ENCODE data around the gene SLC10A7.

- TF ChIP-seq, protein P1, sequence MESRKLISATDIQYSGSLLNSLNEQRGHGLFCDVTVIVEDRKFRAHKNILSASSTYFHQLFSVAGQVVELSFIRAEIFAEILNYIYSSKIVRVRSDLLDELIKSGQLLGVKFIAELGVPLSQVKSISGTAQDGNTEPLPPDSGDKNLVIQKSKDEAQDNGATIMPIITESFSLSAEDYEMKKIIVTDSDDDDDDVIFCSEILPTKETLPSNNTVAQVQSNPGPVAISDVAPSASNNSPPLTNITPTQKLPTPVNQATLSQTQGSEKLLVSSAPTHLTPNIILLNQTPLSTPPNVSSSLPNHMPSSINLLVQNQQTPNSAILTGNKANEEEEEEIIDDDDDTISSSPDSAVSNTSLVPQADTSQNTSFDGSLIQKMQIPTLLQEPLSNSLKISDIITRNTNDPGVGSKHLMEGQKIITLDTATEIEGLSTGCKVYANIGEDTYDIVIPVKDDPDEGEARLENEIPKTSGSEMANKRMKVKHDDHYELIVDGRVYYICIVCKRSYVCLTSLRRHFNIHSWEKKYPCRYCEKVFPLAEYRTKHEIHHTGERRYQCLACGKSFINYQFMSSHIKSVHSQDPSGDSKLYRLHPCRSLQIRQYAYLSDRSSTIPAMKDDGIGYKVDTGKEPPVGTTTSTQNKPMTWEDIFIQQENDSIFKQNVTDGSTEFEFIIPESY (CRISPR knock-in tag; IDR thresholded peaks at IDR 0.05), result no peak
- TF ChIP-seq, protein P2, sequence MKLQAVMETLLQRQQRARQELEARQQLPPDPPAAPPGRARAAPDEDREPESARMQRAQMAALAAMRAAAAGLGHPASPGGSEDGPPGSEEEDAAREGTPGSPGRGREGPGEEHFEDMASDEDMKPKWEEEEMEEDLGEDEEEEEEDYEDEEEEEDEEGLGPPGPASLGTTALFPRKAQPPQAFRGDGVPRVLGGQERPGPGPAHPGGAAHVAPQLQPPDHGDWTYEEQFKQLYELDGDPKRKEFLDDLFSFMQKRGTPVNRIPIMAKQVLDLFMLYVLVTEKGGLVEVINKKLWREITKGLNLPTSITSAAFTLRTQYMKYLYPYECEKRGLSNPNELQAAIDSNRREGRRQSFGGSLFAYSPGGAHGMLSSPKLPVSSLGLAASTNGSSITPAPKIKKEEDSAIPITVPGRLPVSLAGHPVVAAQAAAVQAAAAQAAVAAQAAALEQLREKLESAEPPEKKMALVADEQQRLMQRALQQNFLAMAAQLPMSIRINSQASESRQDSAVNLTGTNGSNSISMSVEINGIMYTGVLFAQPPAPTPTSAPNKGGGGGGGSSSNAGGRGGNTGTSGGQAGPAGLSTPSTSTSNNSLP (IDR thresholded peaks at IDR 0.05; ENCODE audit: low read depth, low read length), result no peak
- TF ChIP-seq CREB1 (IDR thresholded peaks at IDR 0.05) (no peak), CREB1 (CRISPR knock-in tag; IDR thresholded peaks at IDR 0.05) (no peak), RELA (CRISPR knock-in tag; IDR thresholded peaks at IDR 0.05) (no peak), ZNF777 (CRISPR knock-in tag; IDR thresholded peaks at IDR 0.05) (no peak), EP300 (IDR thresholded peaks at IDR 0.05; ENCODE audit: low read depth in 2 of 2, low read length in 2 of 2) (no peak), EP300 (CRISPR knock-in tag; IDR thresholded peaks at IDR 0.05; ENCODE audit: borderline replicate concordance) (no peak), HMG20B (CRISPR knock-in tag; conservative IDR thresholded peaks at IDR 0.05) (no peak), BHLHE40 (IDR thresholded peaks at IDR 0.05; ENCODE audit: low read length) (no peak), ZNF552 (CRISPR knock-in tag; IDR thresholded peaks at IDR 0.05; ENCODE audit: borderline replicate concordance) (no peak), MAFK (conservative IDR thresholded peaks at IDR 0.05 in 1 of 2, IDR thresholded peaks at IDR 0.05 in 1 of 2; ENCODE audit: low read length in 2 of 2) (no peak), MEIS2 (CRISPR knock-in tag; IDR thresholded peaks at IDR 0.05) (no peak)
Measured at GRCh38 chr4:146550161-146550560, 28.4 kb upstream of the SLC10A7 start.

Measured in HepG2 (cell line).